ENCODE data around the gene HOXC10.

Gene HOXC10

GRCh38 chr12:53983568-53983949 is 1.4 kb upstream of the HOXC10 start:
- no peak for TF ChIP-seq POLR2A (IDR thresholded peaks at IDR 0.05; ENCODE audit: low read depth, low read length)
- FAIRE-seq = no peak
- no peak for DNase-seq (ENCODE audit: insufficient read length, low spot score)

- DNase-seq (ENCODE audit: insufficient read length, low spot score) (no peak), FAIRE-seq (no peak)
- TF ChIP-seq POLR2A (IDR thresholded peaks at IDR 0.05; ENCODE audit: low read depth, low read length) = no peak
These were observed 885 bp upstream of the HOXC10 start for GRCh38 chr12:53983950-53984572.

DNA sequence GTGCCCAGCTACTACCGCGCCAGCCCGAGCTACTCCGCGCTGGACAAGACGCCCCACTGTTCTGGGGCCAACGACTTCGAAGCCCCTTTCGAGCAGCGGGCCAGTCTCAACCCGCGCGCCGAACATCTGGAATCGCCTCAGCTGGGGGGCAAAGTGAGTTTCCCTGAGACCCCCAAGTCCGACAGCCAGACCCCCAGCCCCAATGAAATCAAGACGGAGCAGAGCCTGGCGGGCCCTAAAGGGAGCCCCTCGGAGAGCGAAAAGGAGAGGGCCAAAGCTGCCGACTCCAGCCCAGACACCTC is 697 bp downstream of the HOXC10 start:
- no peak for FAIRE-seq
- no peak for TF ChIP-seq POLR2A (IDR thresholded peaks at IDR 0.05; ENCODE audit: low read depth, low read length)
- DNase-seq (ENCODE audit: insufficient read length, low spot score) = no peak

- DNase-seq (ENCODE audit: insufficient read length, low spot score) = no peak
- no peak for FAIRE-seq
- no peak for TF ChIP-seq POLR2A (IDR thresholded peaks at IDR 0.05; ENCODE audit: low read depth, low read length)
These were observed 1.2 kb downstream of the HOXC10 start for GRCh38 chr12:53985994-53986685.

DNA sequence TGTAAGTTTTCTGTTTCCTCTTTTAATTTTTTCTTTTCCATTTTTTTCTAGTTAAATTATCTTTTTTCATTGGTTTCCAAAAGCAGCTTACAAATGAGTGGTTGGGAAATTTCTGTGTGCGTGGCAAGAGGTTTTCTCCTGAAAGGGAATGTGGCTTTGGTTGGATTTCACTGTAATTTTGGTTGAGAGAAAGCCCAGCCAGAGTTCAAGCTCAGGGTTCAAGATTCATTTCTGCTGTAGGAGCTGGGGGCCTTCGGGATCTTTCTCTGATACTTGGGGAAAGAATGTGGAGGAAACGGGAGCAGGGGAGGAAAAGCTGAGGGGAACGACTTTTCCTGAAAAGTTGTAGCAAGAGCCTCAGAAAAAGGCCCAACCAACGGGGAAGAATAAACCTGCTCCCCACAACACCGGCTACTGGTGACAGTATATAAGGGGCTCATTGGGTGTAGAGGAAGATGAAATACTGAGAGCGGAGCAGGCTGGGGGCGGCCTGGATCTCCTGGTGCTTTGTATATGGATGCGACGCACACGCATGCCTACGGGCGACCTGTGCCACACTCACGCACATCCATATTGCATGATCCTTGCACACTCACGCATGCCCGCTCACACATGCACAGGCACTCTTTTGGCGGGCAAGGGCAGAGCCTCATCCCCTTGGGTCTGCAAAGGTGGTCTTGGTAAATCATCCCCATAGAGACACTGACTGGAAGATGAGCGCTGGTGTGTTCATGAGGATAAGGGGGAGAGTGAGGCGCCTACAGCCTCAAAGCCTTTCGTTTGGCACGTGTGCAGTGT is 1.9 kb downstream of the HOXC10 start:
- DNase-seq (ENCODE audit: insufficient read length, low spot score) (no peak), FAIRE-seq (no peak)
- TF ChIP-seq POLR2A (IDR thresholded peaks at IDR 0.05; ENCODE audit: low read depth, low read length) = no peak

DNA sequence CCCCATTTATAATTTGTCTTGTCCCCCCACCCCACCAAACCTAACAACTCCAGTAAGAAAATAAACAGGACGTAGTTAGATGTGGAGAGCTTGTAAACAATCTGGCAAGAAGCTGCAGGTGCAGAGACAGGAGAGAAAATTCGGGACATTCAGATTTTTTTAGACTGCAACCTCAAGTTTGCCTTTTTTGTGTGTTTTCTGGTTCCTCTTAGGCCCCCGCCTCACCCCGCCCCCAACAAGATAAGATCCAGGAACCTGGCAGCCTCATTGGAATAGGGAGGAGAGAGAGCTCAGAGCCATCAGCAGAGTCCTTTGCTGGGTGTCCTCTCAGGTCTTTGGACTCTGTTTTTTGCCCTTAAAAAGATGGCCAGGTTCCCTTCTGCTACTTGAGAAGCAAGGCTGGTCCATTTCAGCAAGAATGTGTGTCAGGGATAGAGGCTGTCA is 2.9 kb downstream of the HOXC10 start:
- no peak for TF ChIP-seq POLR2A (IDR thresholded peaks at IDR 0.05; ENCODE audit: low read depth, low read length)
- FAIRE-seq (no peak), DNase-seq (ENCODE audit: insufficient read length, low spot score) (no peak)

- TF ChIP-seq POLR2A (IDR thresholded peaks at IDR 0.05; ENCODE audit: low read depth, low read length) = no peak
- FAIRE-seq (no peak), DNase-seq (ENCODE audit: insufficient read length, low spot score) (no peak)
These were observed 3.7 kb downstream of the HOXC10 start for GRCh38 chr12:53988541-53989226.

- TF ChIP-seq POLR2A (IDR thresholded peaks at IDR 0.05; ENCODE audit: low read depth, low read length) = no peak
- no peak for FAIRE-seq
- no peak for DNase-seq (ENCODE audit: insufficient read length, low spot score)
These were observed 4.5 kb downstream of the HOXC10 start for GRCh38 chr12:53989227-53990113.

- TF ChIP-seq POLR2A (IDR thresholded peaks at IDR 0.05; ENCODE audit: low read depth, low read length) = no peak
These were observed 5.5 kb downstream of the HOXC10 start for GRCh38 chr12:53990311-53991076.

GRCh38 chr12:53991077-53991460 is 6.1 kb downstream of the HOXC10 start:
- FAIRE-seq (no peak), DNase-seq (ENCODE audit: insufficient read length, low spot score) (no peak)
- TF ChIP-seq POLR2A (IDR thresholded peaks at IDR 0.05; ENCODE audit: low read depth, low read length) = no peak

More at GRCh38 chr12:53990311-53991076, 5.5 kb downstream of the HOXC10 start:
- no peak for DNase-seq (ENCODE audit: insufficient read length, low spot score)
- FAIRE-seq = no peak

DNA sequence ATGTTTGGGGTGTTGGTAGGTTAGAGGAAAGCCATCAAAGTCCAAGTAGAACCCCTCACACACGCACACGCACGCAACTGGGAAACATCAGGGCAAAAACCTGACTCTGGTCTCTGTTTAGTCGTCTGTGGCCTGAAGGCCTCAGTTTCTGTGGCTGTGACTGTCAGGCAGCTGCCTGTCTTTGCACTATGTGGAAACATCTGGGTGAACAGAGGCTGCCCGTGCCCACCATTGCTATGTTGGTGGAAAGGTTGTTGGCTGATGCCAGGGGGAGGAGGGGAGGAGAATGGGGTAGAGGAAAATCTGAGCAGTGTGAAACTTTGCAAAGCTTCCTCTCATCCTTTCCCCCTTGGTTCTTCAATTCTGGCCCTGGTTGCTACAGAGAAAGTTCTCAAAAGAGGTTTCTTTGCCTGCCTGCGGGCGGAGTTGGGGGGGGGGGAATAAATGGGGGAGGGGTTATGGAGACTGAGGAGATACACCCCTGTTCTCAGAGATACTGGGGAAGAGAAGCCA is 7.5 kb downstream of the HOXC10 start:
- no peak for DNase-seq (ENCODE audit: insufficient read length, low spot score)
- no peak for FAIRE-seq
- TF ChIP-seq POLR2A (IDR thresholded peaks at IDR 0.05; ENCODE audit: low read depth, low read length) = no peak

All from H54 (cell line).